ENCODE measurements around the gene GLYATL1B. TPM values are rescaled to one million over a fixed set of nuclear protein-coding genes. Genes with fewer than 3 reads are reported as not detected.
"Not testable (repeated sequence)": the region's sequence is repeated elsewhere in the genome, so short reads cannot be mapped to it uniquely, and the experiment has no call there.

GLYATL1B gene
- total RNA-seq, 1 donor from 2014 or later, result not detected

GRCh38 chr11:59095972-59096575, 10.0 kb downstream of the GLYATL1B start:
- not testable (repeated sequence) for DNase-seq (ENCODE audit: low read depth in 2 of 2)

GRCh38 chr11:59097113-59097708, 11.1 kb downstream of the GLYATL1B start:
- peak; percentile 40 to 68 for DNase-seq (ENCODE audit: low read depth in 2 of 2)

GRCh38 chr11:59097938-59098337, 11.8 kb downstream of the GLYATL1B start:
- not testable (repeated sequence) for DNase-seq (ENCODE audit: low read depth in 2 of 2)

- peak in 1 of 2 donors; percentile 23 for DNase-seq (ENCODE audit: low read depth in 2 of 2)
Observed at GRCh38 chr11:59102259-59102765, 16.2 kb downstream of the GLYATL1B start.

- peak; percentile 90 to 95 for DNase-seq (ENCODE audit: low read depth in 2 of 2)
Observed at GRCh38 chr11:59106363-59107336, 20.5 kb downstream of the GLYATL1B start, which contains the start of gene FAM111B. FAM111B (plus strand) TSS chr11:59107237; CDS start chr11:59109626, 2,389 bp downstream.

GRCh38 chr11:59107721-59108120, 21.6 kb downstream of the GLYATL1B start:
- not testable (repeated sequence) for DNase-seq (ENCODE audit: low read depth in 2 of 2)

GRCh38 chr11:59112494-59112893, 26.4 kb downstream of the GLYATL1B start:
- DNase-seq (ENCODE audit: low read depth in 2 of 2), result no peak

- no peak for DNase-seq (ENCODE audit: low read depth in 2 of 2)
Observed at GRCh38 chr11:59114344-59114743, 28.2 kb downstream of the GLYATL1B start.

- no peak for DNase-seq (ENCODE audit: low read depth in 2 of 2)
Observed at GRCh38 chr11:59115553-59115952, 29.4 kb downstream of the GLYATL1B start.

- no peak for DNase-seq (ENCODE audit: low read depth in 2 of 2)
Observed at GRCh38 chr11:59117774-59118173, 31.7 kb downstream of the GLYATL1B start.

GRCh38 chr11:59119826-59120225, 33.7 kb downstream of the GLYATL1B start:
- no peak for DNase-seq (ENCODE audit: low read depth in 2 of 2)

GRCh38 chr11:59135648-59136461, 49.7 kb downstream of the GLYATL1B start:
- peak; percentile 39 to 76 for DNase-seq (ENCODE audit: low read depth in 2 of 2)

GRCh38 chr11:59136551-59136950, 50.4 kb downstream of the GLYATL1B start:
- not testable (repeated sequence) for DNase-seq (ENCODE audit: low read depth in 2 of 2)

GRCh38 chr11:59137190-59137589, 51.1 kb downstream of the GLYATL1B start:
- no peak for DNase-seq (ENCODE audit: low read depth in 2 of 2)

GRCh38 chr11:59138643-59139042, 52.5 kb downstream of the GLYATL1B start:
- peak; percentile 38 to 58 for DNase-seq (ENCODE audit: low read depth in 2 of 2)

GRCh38 chr11:59141191-59141590, 55.1 kb downstream of the GLYATL1B start:
- no peak for DNase-seq (ENCODE audit: low read depth in 2 of 2)

- DNase-seq (ENCODE audit: low read depth in 2 of 2), result no peak
Observed at GRCh38 chr11:59141673-59142460, 55.8 kb downstream of the GLYATL1B start.

GRCh38 chr11:59142530-59143507, 56.7 kb downstream of the GLYATL1B start, which contains the start of gene FAM111A:
FAM111A (plus strand) TSS chr11:59142856; CDS start chr11:59148873, 6,017 bp downstream.
- peak; percentile 85 to 91 for DNase-seq (ENCODE audit: low read depth in 2 of 2)

- DNase-seq (ENCODE audit: low read depth in 2 of 2), result no peak
Observed at GRCh38 chr11:59144096-59144495, 58.0 kb downstream of the GLYATL1B start.
